ENCODE measurements around the gene OR7G1.

The OR7G1 gene

DNA sequence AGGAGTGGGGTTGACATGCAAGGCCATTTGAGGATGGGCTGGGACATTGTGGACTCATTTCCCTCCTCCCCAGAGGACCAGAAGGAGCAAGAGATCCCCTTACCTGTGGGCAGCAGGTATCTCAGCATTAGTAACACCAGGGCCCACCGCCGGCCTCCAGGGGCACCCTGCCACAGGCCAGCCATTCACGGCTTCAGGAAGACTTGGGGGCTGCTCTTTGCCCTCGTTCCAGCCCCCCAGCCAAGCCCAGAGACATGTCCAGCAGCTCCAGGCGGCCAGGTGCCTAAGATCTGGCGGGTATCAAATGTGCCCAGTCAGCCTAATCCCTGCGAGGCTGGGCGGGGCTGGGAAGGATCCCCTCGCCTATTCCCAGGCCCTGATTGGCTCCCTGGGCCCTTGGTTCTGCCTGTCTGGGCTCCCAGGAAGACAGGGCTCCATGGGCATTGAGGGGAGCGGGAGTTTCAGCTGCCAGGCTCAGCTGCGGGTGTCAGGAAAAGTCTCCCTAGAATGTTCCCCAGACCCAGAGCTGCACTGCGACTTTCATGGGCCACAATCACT is 50.0 kb downstream of the OR7G1 start:
- Histone ChIP-seq H3K9me3 (no peaks in the 10 kb centered on the region), H3K4me1 (ENCODE audit: control insufficient read depth in 1 of 2, insufficient read depth in 1 of 2, low read depth in 1 of 2, low read length in 1 of 2) (no peaks in the 10 kb centered on the region), H3K27me3 (no peaks in the 10 kb centered on the region), H3K27ac (no peak overlapping the region), H3K4me3 (ENCODE audit: low read depth in 1 of 2, low read length in 1 of 2) (no peak overlapping the region), H3K36me3 (no peaks in the 10 kb centered on the region)
- TF ChIP-seq, protein P1, sequence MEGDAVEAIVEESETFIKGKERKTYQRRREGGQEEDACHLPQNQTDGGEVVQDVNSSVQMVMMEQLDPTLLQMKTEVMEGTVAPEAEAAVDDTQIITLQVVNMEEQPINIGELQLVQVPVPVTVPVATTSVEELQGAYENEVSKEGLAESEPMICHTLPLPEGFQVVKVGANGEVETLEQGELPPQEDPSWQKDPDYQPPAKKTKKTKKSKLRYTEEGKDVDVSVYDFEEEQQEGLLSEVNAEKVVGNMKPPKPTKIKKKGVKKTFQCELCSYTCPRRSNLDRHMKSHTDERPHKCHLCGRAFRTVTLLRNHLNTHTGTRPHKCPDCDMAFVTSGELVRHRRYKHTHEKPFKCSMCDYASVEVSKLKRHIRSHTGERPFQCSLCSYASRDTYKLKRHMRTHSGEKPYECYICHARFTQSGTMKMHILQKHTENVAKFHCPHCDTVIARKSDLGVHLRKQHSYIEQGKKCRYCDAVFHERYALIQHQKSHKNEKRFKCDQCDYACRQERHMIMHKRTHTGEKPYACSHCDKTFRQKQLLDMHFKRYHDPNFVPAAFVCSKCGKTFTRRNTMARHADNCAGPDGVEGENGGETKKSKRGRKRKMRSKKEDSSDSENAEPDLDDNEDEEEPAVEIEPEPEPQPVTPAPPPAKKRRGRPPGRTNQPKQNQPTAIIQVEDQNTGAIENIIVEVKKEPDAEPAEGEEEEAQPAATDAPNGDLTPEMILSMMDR (IDR thresholded peaks at IDR 0.05), result no peak

All from neutrophil (primary cell).